Rectal smooth muscle tissue (tissue), 1 donor: ENCODE results near the gene SRP68.
"Not testable (repeated sequence)": the region's sequence is repeated elsewhere in the genome, so short reads cannot be mapped to it uniquely, and the experiment has no call there.

Source experiments
- H3K27ac ChIP-seq: one replicate; pipeline ENCODE4 v1.7.0; 2013; ENCODE audit warnings: low read depth, low read length, inconsistent platforms
- H3K27me3 ChIP-seq: one replicate; pipeline ENCODE4 v1.7.0; 2013; ENCODE audit warnings: low read length; ENCODE audit not compliant: control insufficient read depth, insufficient read depth
- H3K36me3 ChIP-seq: one replicate; pipeline ENCODE4 v1.7.0; 2013; ENCODE audit warnings: low read length; ENCODE audit not compliant: control insufficient read depth, insufficient read depth
- H3K4me1 ChIP-seq: one replicate; pipeline ENCODE4 v1.7.0; 2013; ENCODE audit warnings: low read length; ENCODE audit not compliant: control insufficient read depth, insufficient read depth
- H3K4me3 ChIP-seq: one replicate; pipeline ENCODE4 v1.7.0; 2013; ENCODE audit warnings: low read length
- H3K9ac ChIP-seq: one replicate; pipeline ENCODE4 v1.7.0; 2013; ENCODE audit warnings: low read length

Gene SRP68

GRCh38 chr17:76078370-76078769, 6.1 kb upstream of the SRP68 start:
- not testable (repeated sequence) for H3K9ac ChIP-seq, H3K4me3 ChIP-seq, H3K4me1 ChIP-seq, H3K36me3 ChIP-seq, H3K27ac ChIP-seq
- H3K27me3 ChIP-seq: peaks cover 38% of the 10 kb centered on the region

- no peak overlapping the region for H3K4me3 ChIP-seq
Observed at GRCh38 chr17:76077584-76078110, 5.3 kb upstream of the SRP68 start.

GRCh38 chr17:76076765-76077583, 4.7 kb upstream of the SRP68 start:
- Histone ChIP-seq H3K36me3 (no peaks in the 10 kb centered on the region), H3K27me3 (peaks cover 38% of the 10 kb centered on the region), H3K4me3 (peak overlapping the region; percentile 23), H3K9ac (no peak overlapping the region), H3K4me1 (peaks cover 4% of the 10 kb centered on the region), H3K27ac (no peak overlapping the region)

More at GRCh38 chr17:76077584-76078110, 5.3 kb upstream of the SRP68 start:
- H3K9ac ChIP-seq: no peak overlapping the region
- H3K4me1 ChIP-seq: peaks cover 4% of the 10 kb centered on the region
- peaks cover 38% of the 10 kb centered on the region for H3K27me3 ChIP-seq
- no peaks in the 10 kb centered on the region for H3K36me3 ChIP-seq
- H3K27ac ChIP-seq: no peak overlapping the region

- peaks cover 7% of the 10 kb centered on the region for H3K4me1 ChIP-seq
- H3K27me3 ChIP-seq: peaks cover 38% of the 10 kb centered on the region
Observed at GRCh38 chr17:76076146-76076764, 3.9 kb upstream of the SRP68 start.

GRCh38 chr17:76075364-76076145, 3.2 kb upstream of the SRP68 start:
- Histone ChIP-seq H3K27me3 (peaks cover 38% of the 10 kb centered on the region), H3K9ac (no peak overlapping the region), H3K4me3 (peak overlapping the region; percentile 44), H3K4me1 (peaks cover 9% of the 10 kb centered on the region), H3K36me3 (no peaks in the 10 kb centered on the region), H3K27ac (no peak overlapping the region)

More at GRCh38 chr17:76076146-76076764, 3.9 kb upstream of the SRP68 start:
- no peak overlapping the region for H3K27ac ChIP-seq
- H3K36me3 ChIP-seq: no peaks in the 10 kb centered on the region
- no peak overlapping the region for H3K9ac ChIP-seq
- peak overlapping the region; percentile 23 for H3K4me3 ChIP-seq

GRCh38 chr17:76074390-76075363, 2.4 kb upstream of the SRP68 start, which contains the start of gene GALR2:
Gene GALR2 (plus strand): TSS chr17:76074781. CDS start chr17:76074884, 103 bp downstream.
- peak within 1 kb of the TSS; percentile 44 for H3K4me3 ChIP-seq
- H3K4me1 ChIP-seq: peaks cover 9% of the 10 kb centered on the region
- no peaks in the 10 kb centered on the region for H3K36me3 ChIP-seq
- H3K9ac ChIP-seq: no peak within 1 kb of the TSS
- H3K27me3 ChIP-seq: peaks cover 37% of the 10 kb centered on the region
- no peak within 1 kb of the TSS for H3K27ac ChIP-seq

- peaks cover 6% of the 10 kb centered on the region for H3K36me3 ChIP-seq
- H3K4me3 ChIP-seq: peak overlapping the region; percentile 88
- H3K9ac ChIP-seq: peak overlapping the region; percentile 84
- H3K4me1 ChIP-seq: peaks cover 9% of the 10 kb centered on the region
- peaks cover 25% of the 10 kb centered on the region for H3K27me3 ChIP-seq
- H3K27ac ChIP-seq: peak overlapping the region; percentile 71
Observed at GRCh38 chr17:76071531-76072147, 678 bp downstream of the SRP68 start.

- no peak overlapping the region for H3K4me3 ChIP-seq
- H3K36me3 ChIP-seq: peaks cover 30% of the 10 kb centered on the region
- no peak overlapping the region for H3K27ac ChIP-seq
- no peak overlapping the region for H3K9ac ChIP-seq
- H3K4me1 ChIP-seq: no peaks in the 10 kb centered on the region
- H3K27me3 ChIP-seq: no peaks in the 10 kb centered on the region
Observed at GRCh38 chr17:76065775-76066174, 6.5 kb downstream of the SRP68 start.

GRCh38 chr17:76063875-76064546, 8.3 kb downstream of the SRP68 start:
- Histone ChIP-seq H3K27me3 (no peaks in the 10 kb centered on the region), H3K27ac (no peak overlapping the region), H3K4me1 (no peaks in the 10 kb centered on the region), H3K36me3 (peaks cover 33% of the 10 kb centered on the region), H3K4me3 (no peak overlapping the region), H3K9ac (no peak overlapping the region)

GRCh38 chr17:76058264-76058663, 14.1 kb downstream of the SRP68 start:
- H3K27ac ChIP-seq, H3K9ac ChIP-seq, H3K4me1 ChIP-seq, H3K27me3 ChIP-seq, H3K4me3 ChIP-seq: not testable (repeated sequence)
- H3K36me3 ChIP-seq: peaks cover 30% of the 10 kb centered on the region

GRCh38 chr17:76056882-76057281, 15.4 kb downstream of the SRP68 start:
- no peak overlapping the region for H3K9ac ChIP-seq
- H3K4me1 ChIP-seq: no peaks in the 10 kb centered on the region
- H3K36me3 ChIP-seq: peaks cover 31% of the 10 kb centered on the region
- no peaks in the 10 kb centered on the region for H3K27me3 ChIP-seq
- H3K27ac ChIP-seq: no peak overlapping the region
- no peak overlapping the region for H3K4me3 ChIP-seq
